ENCODE data around the gene TMTC4.

TMTC4 gene

GRCh38 chr13:100559886-100560285 is 114.7 kb downstream of the TMTC4 start:
- Histone ChIP-seq H2AK5ac (ENCODE audit: low read length) (no peak overlapping the region), H3K23ac (ENCODE audit: low read length) (no peak overlapping the region), H3K4me2 (ENCODE audit: low read length) (no peak overlapping the region), H3K56ac (ENCODE audit: low read length) (no peak overlapping the region), H2BK5ac (ENCODE audit: low read length) (no peak overlapping the region), H3K27me3 (ENCODE audit: insufficient read depth, low read length, poor library complexity) (no peaks in the 10 kb centered on the region), H4K8ac (ENCODE audit: low read depth, low read length) (no peak overlapping the region), H3K4me1 (ENCODE audit: control insufficient read depth, low read depth, low read length) (no peaks in the 10 kb centered on the region), H3K9ac (ENCODE audit: low read length) (no peak overlapping the region), H3K4ac (ENCODE audit: low read depth, low read length) (no peak overlapping the region), H3K79me1 (ENCODE audit: low read length) (no peaks in the 10 kb centered on the region), H3K36me3 (ENCODE audit: control insufficient read depth, insufficient read depth, low read length) (no peaks in the 10 kb centered on the region), H2BK120ac (ENCODE audit: low read depth, low read length) (no peak overlapping the region), H2BK15ac (replicated peaks; ENCODE audit: low read depth) (no peak overlapping the region), H3K18ac (ENCODE audit: low read length) (no peak overlapping the region), H3K27ac (ENCODE audit: low read depth, low read length) (no peak overlapping the region), H4K5ac (ENCODE audit: low read length) (no peak overlapping the region), H3K4me3 (ENCODE audit: low read length) (no peak overlapping the region), H3K79me2 (ENCODE audit: control insufficient read depth, insufficient read depth, low read length) (no peaks in the 10 kb centered on the region)
- DNase-seq, result no peak
- WGBS (ENCODE audit: extremely low coverage, insufficient coverage, low lambda C conversion rate), result no CpG with 5 or more reads among the region's 8 CpGs
